ENCODE data around the gene GABBR1. TPM values are rescaled to one million over a fixed set of nuclear protein-coding genes. Genes with fewer than 3 reads are reported as not detected.

Gene GABBR1
- total and polyA plus RNA-seq, 2 of the 13 experiments (the other 11 are each of a cell fraction or from before 2014, with no cell fraction given), result 0.07 to 0.37 TPM

- peak; percentile 69 for DNase-seq (ENCODE audit: low spot score)
- ATAC-seq, result no peak; the same call in 2 of the 3 replicates
- H2AFZ ChIP-seq (ENCODE audit: low read length), result no peak overlapping the region
- POLR2A ChIA-PET, result no interaction called here
- 9% methylated on average over 8 of the region's 8 CpGs for WGBS (ENCODE audit: low lambda C conversion rate)
- no peaks in the 10 kb centered on the region for H3K36me3 ChIP-seq (replicated peaks in 1 of 2; ENCODE audit: control insufficient read depth in 1 of 2, insufficient read depth in 2 of 2, low read length in 2 of 2)
- no peak overlapping the region for H3K9ac ChIP-seq (ENCODE audit: insufficient read depth, low read depth, low read length)
- H3K27me3 ChIP-seq (ENCODE audit: control insufficient read depth in 1 of 2, insufficient read depth in 2 of 2, low read length in 2 of 2), result peaks cover 0 to 16% of the 10 kb centered on the region in 2 experiments; a peak in 1 of 5 replicates
- H3K4me3 ChIP-seq (replicated peaks in 1 of 3; ENCODE audit: insufficient read depth in 1 of 3, low read depth in 2 of 3, low read length in 3 of 3), result no peak overlapping the region
- no peaks in the 10 kb centered on the region for H3K9me3 ChIP-seq (ENCODE audit: low read length)
- in situ Hi-C loops (cut with HindIII; ENCODE audit: extremely low pct_ligation_motif_present, low pct_unique_long_range_greater_than_20kb), result no loop called here
- H4K20me1 ChIP-seq (ENCODE audit: insufficient read depth, low read length), result no peaks in the 10 kb centered on the region
- FAIRE-seq, result peak; percentile 56
- H3K4me1 ChIP-seq (ENCODE audit: insufficient read depth, low read length), result peaks cover 6% of the 10 kb centered on the region; the same call in 1 of the 2 replicates
- no TSS peak for BruUV-seq (replicated peaks)
- CTCF ChIA-PET (ENCODE audit: low intra/inter-chr PET ratio, low total read pairs), result no interaction called here
- H3K4me2 ChIP-seq (ENCODE audit: low read depth, low read length), result no peak overlapping the region
- peak; percentile 66 for TF ChIP-seq CTCF (CRISPR knock-in tag; IDR thresholded peaks at IDR 0.05)
- TF ChIP-seq ZKSCAN8 (CRISPR knock-in tag; IDR thresholded peaks at IDR 0.05; ENCODE audit: borderline replicate concordance), result no peak
- peak; percentile 40; the same call in 1 of the 2 replicates for TF ChIP-seq RFXAP (CRISPR knock-in tag; IDR thresholded peaks at IDR 0.05; ENCODE audit: borderline replicate concordance)
- no peaks in the 10 kb centered on the region for H3K79me2 ChIP-seq (ENCODE audit: insufficient read depth, low read length)
- intact Hi-C loops (cut with micrococcal nuclease; ENCODE audit: unreplicated experiment), result loop anchor here (5.0 kb wide), 2 partner anchors 34 to 184 kb away; no protein-coding TSS in a partner anchor
- no peak overlapping the region for H3K27ac ChIP-seq (ENCODE audit: extremely low read length, insufficient read depth, low read length)
Observed at GRCh38 chr6:29653452-29654038, 20.6 kb upstream of the GABBR1 start.

GRCh38 chr6:29652198-29652584 is 19.2 kb upstream of the GABBR1 start:
- no peak overlapping the region for H3K9ac ChIP-seq (ENCODE audit: insufficient read depth, low read depth, low read length)
- FAIRE-seq, result no peak
- H3K4me2 ChIP-seq (ENCODE audit: low read depth, low read length), result no peak overlapping the region
- no peak overlapping the region for H3K27ac ChIP-seq (ENCODE audit: extremely low read length, insufficient read depth, low read length)
- H3K27me3 ChIP-seq (ENCODE audit: control insufficient read depth in 1 of 2, insufficient read depth in 2 of 2, low read length in 2 of 2), result peaks cover 0 to 6% of the 10 kb centered on the region in 2 experiments; a peak in 1 of 5 replicates
- 73% methylated on average over 10 of the region's 10 CpGs for WGBS (ENCODE audit: low lambda C conversion rate)
- H3K4me1 ChIP-seq (ENCODE audit: insufficient read depth, low read length), result peaks cover 6% of the 10 kb centered on the region; the same call in 1 of the 2 replicates
- ChIA-PET CTCF (ENCODE audit: low intra/inter-chr PET ratio, low total read pairs) (no interaction called here), POLR2A (no interaction called here)
- H3K36me3 ChIP-seq (replicated peaks in 1 of 2; ENCODE audit: control insufficient read depth in 1 of 2, insufficient read depth in 2 of 2, low read length in 2 of 2), result no peaks in the 10 kb centered on the region
- no peaks in the 10 kb centered on the region for H4K20me1 ChIP-seq (ENCODE audit: insufficient read depth, low read length)
- H3K79me2 ChIP-seq (ENCODE audit: insufficient read depth, low read length), result no peaks in the 10 kb centered on the region
- H3K4me3 ChIP-seq (replicated peaks in 1 of 3; ENCODE audit: insufficient read depth in 1 of 3, low read depth in 2 of 3, low read length in 3 of 3), result no peak overlapping the region
- no TSS peak for BruUV-seq (replicated peaks)
- no peaks in the 10 kb centered on the region for H3K9me3 ChIP-seq (ENCODE audit: low read length)
- intact Hi-C loops (cut with micrococcal nuclease; ENCODE audit: unreplicated experiment) (loop anchor here (5.0 kb wide), 2 partner anchors 35 to 185 kb away; no protein-coding TSS in a partner anchor), in situ Hi-C loops (cut with HindIII; ENCODE audit: extremely low pct_ligation_motif_present, low pct_unique_long_range_greater_than_20kb) (no loop called here)
- DNase-seq (ENCODE audit: low spot score), result no peak
- no peak for ATAC-seq
- H2AFZ ChIP-seq (ENCODE audit: low read length), result no peak overlapping the region
- TF ChIP-seq PHF5A (CRISPR knock-in tag; IDR thresholded peaks at IDR 0.05; ENCODE audit: low read depth, unreplicated experiment) (no peak), ZSCAN29 (CRISPR knock-in tag; conservative IDR thresholded peaks at IDR 0.05) (no peak), KAT7 (CRISPR knock-in tag; IDR thresholded peaks at IDR 0.05; ENCODE audit: borderline replicate concordance) (no peak), MYC (CRISPR knock-in tag; IDR thresholded peaks at IDR 0.05; ENCODE audit: borderline replicate concordance) (no peak), ZNF207 (IDR thresholded peaks at IDR 0.05; ENCODE audit: borderline replicate concordance) (no peak), AFF4 (CRISPR knock-in tag; IDR thresholded peaks at IDR 0.05) (no peak), CC2D1A (CRISPR knock-in tag; IDR thresholded peaks at IDR 0.05) (no peak), ASH2L (IDR thresholded peaks at IDR 0.05; ENCODE audit: insufficient read length, low read depth, low read length) (no peak), ZNF569 (CRISPR knock-in tag; IDR thresholded peaks at IDR 0.05; ENCODE audit: borderline replicate concordance) (no peak)
